Right lobe of liver (tissue), 6 donors: ENCODE results near the gene BICC1. TPM values are rescaled to one million over a fixed set of nuclear protein-coding genes. Genes with fewer than 3 reads are reported as not detected.

ENCODE experiments used
- ATAC-seq, 4 donors: fragments of 200-7000 bp; cut with Tn5 transposase; one replicate each; pipeline ENCODE4 v1.9.1; 2020; ENCODE audit warnings: mild to moderate bottlenecking in 4 of 4, moderate library complexity in 4 of 4
- DNase-seq, 3 donors: peaks; one replicate each; pipeline ENCODE4 v3.0.0-alpha.2; 2020
- H3K27ac ChIP-seq, 3 donors: fragments of 200-600 bp; one replicate each; pipeline ENCODE4 v1.8.0; 2022
- H3K27me3 ChIP-seq, 2 donors: fragments of 200-600 bp; one replicate each; pipeline ENCODE4 v1.8.0; 2022
- H3K36me3 ChIP-seq, 4 donors: fragments of 200-600 bp; sonication (generic) in 1 of 4; one replicate each; pipeline versions ENCODE4 v1.5.1 to v1.8.0; 2017 to 2022; ENCODE audit warnings: control low read depth in 1 of 4
- H3K4me1 ChIP-seq, 4 donors: fragments of 200-600 bp; sonication (generic) in 1 of 4; one replicate each; pipeline versions ENCODE4 v1.5.1 to v1.8.0; 2017 to 2022; ENCODE audit warnings: control low read depth in 1 of 4
- H3K4me3 ChIP-seq, 3 donors: fragments of 200-600 bp; one replicate each; pipeline ENCODE4 v1.8.0; 2022
- H3K9me3 ChIP-seq, 4 donors: fragments of 200-600 bp; sonication (generic) in 1 of 4; one replicate each; pipeline versions ENCODE4 v1.5.1 to v1.8.0; 2017 to 2022; ENCODE audit warnings: control low read depth in 1 of 4
- CTCF ChIP-seq, 4 donors: fragments of 200-600 bp in 3 of 4; fragments of 450-650 bp in 1 of 4; IDR thresholded peaks; one replicate each; pipeline versions ENCODE4 v1.5.1 to v1.8.0; 2016 to 2022; ENCODE audit warnings: antibody characterized with exemption in 4 of 4, mild to moderate bottlenecking in 2 of 4
- POLR2A ChIP-seq: fragments of 450-650 bp; IDR thresholded peaks from one replicate; pipeline ENCODE4 v1.6.1; 2017; ENCODE audit warnings: antibody characterized with exemption, mild to moderate bottlenecking
- WGBS: methylation state at CpG from one replicate; pipeline ENCODE4 v1.1.6; 2018; ENCODE audit warnings: low coverage, low lambda C conversion rate; ENCODE audit not compliant: insufficient coverage; ENCODE audit errors: missing lambda C conversion rate; 5-methylcytosine and 5-hydroxymethylcytosine counted together
- intact Hi-C, 2 donors: fragments of 100-400 bp; cut with DNase I; formaldehyde crosslinking; loops; one replicate each; pipeline versions ENCODE4 v1.11.2 to v1.14.1; 2022
- total RNA-seq, 6 experiments: library from RNA; depleted of rRNA in 2 of 6; stranded (reverse); fragments of >200 nt in 2 of 6; fragmentation: NEBNext Ultra II Directional in 3 of 6; extraction: Animal tissue kit (Norgen Biotek cat#: 25700) in 3 of 6; gene quantifications; one replicate each; pipeline versions ENCODE4 v1.1.0 to v1.2.4, GENCODE V29; 2016 to 2023
- donor health status: DM: no; HTN: yes; CAD: no.
- donor health status: DM: no; HTN: no; CAD: no.
- donor health status: DM: no; HTN: no; CAD: no.
- donor health status: DM: no; HTN: yes; CAD: no.
- donor health status: DM: no; HTN: yes; CAD: no.

Gene BICC1
- total RNA-seq, 6 experiments from 2014 or later, result 1.2 to 9.0 (median 2.3) TPM

- Histone ChIP-seq H3K27ac (no peak overlapping the region), H3K4me3 (no peak overlapping the region), H3K27me3 (no peaks in the 10 kb centered on the region), H3K9me3 (no peaks in the 10 kb centered on the region), H3K4me1 (no peaks in the 10 kb centered on the region), H3K36me3 (no peaks in the 10 kb centered on the region)
- WGBS, result 76% methylated on average over 3 of the region's 3 CpGs
- DNase-seq (no peak), ATAC-seq (no peak)
- intact Hi-C loops, result no loop called here
- TF ChIP-seq CTCF (IDR thresholded peaks at IDR 0.05) (no peak), POLR2A (no peak)
Observed at GRCh38 chr10:58697691-58698090, 185.0 kb downstream of the BICC1 start.

GRCh38 chr10:58698777-58699356, 186.2 kb downstream of the BICC1 start:
- no peak overlapping the region for H3K27ac ChIP-seq
- no peak for ATAC-seq
- no peak for DNase-seq
- TF ChIP-seq CTCF (IDR thresholded peaks at IDR 0.05), result no peak
- TF ChIP-seq POLR2A, result no peak
- H3K4me1 ChIP-seq, result no peaks in the 10 kb centered on the region
- no peaks in the 10 kb centered on the region for H3K9me3 ChIP-seq
- H3K4me3 ChIP-seq, result no peak overlapping the region
- intact Hi-C loops, result no loop called here
- no peaks in the 10 kb centered on the region for H3K36me3 ChIP-seq
- 68% methylated on average over 4 of the region's 5 CpGs for WGBS
- H3K27me3 ChIP-seq, result no peaks in the 10 kb centered on the region

GRCh38 chr10:58700591-58700990, 187.9 kb downstream of the BICC1 start:
- no peak for DNase-seq
- no peaks in the 10 kb centered on the region for H3K36me3 ChIP-seq
- no peak overlapping the region for H3K27ac ChIP-seq
- TF ChIP-seq CTCF (IDR thresholded peaks at IDR 0.05) (no peak), POLR2A (no peak)
- no peak for ATAC-seq
- WGBS, result 91% methylated on average over 1 of the region's 1 CpG
- no peaks in the 10 kb centered on the region for H3K4me1 ChIP-seq
- H3K9me3 ChIP-seq, result no peaks in the 10 kb centered on the region
- intact Hi-C loops, result no loop called here
- H3K27me3 ChIP-seq, result no peaks in the 10 kb centered on the region
- no peak overlapping the region for H3K4me3 ChIP-seq

GRCh38 chr10:58701405-58702135, 188.9 kb downstream of the BICC1 start:
- intact Hi-C loops, result no loop called here
- H3K9me3 ChIP-seq, result no peaks in the 10 kb centered on the region
- TF ChIP-seq POLR2A, result no peak
- TF ChIP-seq CTCF (IDR thresholded peaks at IDR 0.05), result no peak
- H3K27me3 ChIP-seq, result no peaks in the 10 kb centered on the region
- H3K4me1 ChIP-seq, result no peaks in the 10 kb centered on the region
- no peaks in the 10 kb centered on the region for H3K36me3 ChIP-seq
- no peak overlapping the region for H3K27ac ChIP-seq
- WGBS, result 86% methylated on average over 6 of the region's 6 CpGs
- ATAC-seq, result peak in 1 of 4 donors; percentile 37
- no peak for DNase-seq
- H3K4me3 ChIP-seq, result no peak overlapping the region
